Osteocyte (in vitro differentiated cells): ENCODE measurements around the gene FRMD8. TPM values are rescaled to one million over a fixed set of nuclear protein-coding genes. Genes with fewer than 3 reads are reported as not detected.

Source experiments
- DNase-seq: peaks from one replicate; pipeline ENCODE4 v3.0.0; 2021; ENCODE audit warnings: mixed read lengths; ENCODE audit not compliant: unreplicated experiment; ENCODE audit errors: extremely low spot score
- H3K27ac Mint-ChIP-seq: one replicate; pipeline ENCODE4 v1.8.0; 2021; ENCODE audit warnings: mild to moderate bottlenecking, mixed read lengths; ENCODE audit not compliant: unreplicated experiment
- H3K27me3 Mint-ChIP-seq: one replicate; pipeline ENCODE4 v1.8.0; 2021; ENCODE audit warnings: mixed read lengths; ENCODE audit not compliant: unreplicated experiment
- H3K36me3 Mint-ChIP-seq: one replicate; pipeline ENCODE4 v1.8.0; 2021; ENCODE audit warnings: mixed read lengths; ENCODE audit not compliant: unreplicated experiment
- H3K4me1 Mint-ChIP-seq: one replicate; pipeline ENCODE4 v1.8.0; 2021; ENCODE audit warnings: mixed read lengths; ENCODE audit not compliant: unreplicated experiment
- H3K4me3 Mint-ChIP-seq: one replicate; pipeline ENCODE4 v1.8.0; 2021; ENCODE audit warnings: mild to moderate bottlenecking, moderate library complexity, mixed read lengths; ENCODE audit not compliant: unreplicated experiment
- H3K9me3 Mint-ChIP-seq: one replicate; pipeline ENCODE4 v1.8.0; 2021; ENCODE audit warnings: mixed read lengths; ENCODE audit not compliant: unreplicated experiment
- CTCF ChIP-seq: fragments of 200-600 bp; sonication (generic); IDR thresholded peaks from 2 replicates; pipeline ENCODE4 v1.5.0; 2021; ENCODE audit warnings: antibody characterized with exemption, mild to moderate bottlenecking, moderate library complexity
- total RNA-seq: library from RNA; stranded (reverse); gene quantifications from 2 replicates; pipeline ENCODE4 v1.2.1, GENCODE V29; 2021

The FRMD8 gene
- total RNA-seq, 1 donor from 2014 or later = 62.8 TPM

GRCh38 chr11:65429068-65429681, 42.7 kb downstream of the FRMD8 start:
- H3K27me3 Mint-ChIP-seq = no peaks in the 10 kb centered on the region
- H3K4me1 Mint-ChIP-seq = peaks cover 89% of the 10 kb centered on the region
- peak overlapping the region; percentile 98 for H3K4me3 Mint-ChIP-seq
- peaks cover 64% of the 10 kb centered on the region for H3K36me3 Mint-ChIP-seq
- H3K27ac Mint-ChIP-seq = peak overlapping the region; percentile 99
- no peak for DNase-seq
- H3K9me3 Mint-ChIP-seq = no peaks in the 10 kb centered on the region
- no peak for TF ChIP-seq CTCF

GRCh38 chr11:65429724-65430405, 43.4 kb downstream of the FRMD8 start:
- Mint-ChIP-seq H3K27ac (peak overlapping the region; percentile 99), H3K4me3 (peak overlapping the region; percentile 98), H3K9me3 (no peaks in the 10 kb centered on the region), H3K36me3 (peaks cover 65% of the 10 kb centered on the region), H3K4me1 (peaks cover 90% of the 10 kb centered on the region), H3K27me3 (no peaks in the 10 kb centered on the region)
- no peak for TF ChIP-seq CTCF
- no peak for DNase-seq

GRCh38 chr11:65430406-65431217, 44.2 kb downstream of the FRMD8 start:
- Mint-ChIP-seq H3K27me3 (no peaks in the 10 kb centered on the region), H3K9me3 (no peaks in the 10 kb centered on the region), H3K36me3 (peaks cover 66% of the 10 kb centered on the region), H3K27ac (peak overlapping the region; percentile 99), H3K4me1 (peaks cover 93% of the 10 kb centered on the region), H3K4me3 (peak overlapping the region; percentile 98)
- no peak for DNase-seq
- no peak for TF ChIP-seq CTCF

- Mint-ChIP-seq H3K4me3 (peak overlapping the region; percentile 65), H3K9me3 (no peaks in the 10 kb centered on the region), H3K4me1 (peaks cover 92% of the 10 kb centered on the region), H3K27ac (peak overlapping the region; percentile 74), H3K27me3 (no peaks in the 10 kb centered on the region), H3K36me3 (peaks cover 66% of the 10 kb centered on the region)
- no peak for TF ChIP-seq CTCF
- DNase-seq = no peak
Measured at GRCh38 chr11:65431451-65432099, 45.1 kb downstream of the FRMD8 start.
